Upper lobe of left lung (tissue), 4 donors: ENCODE results near the gene CAPN3.

Experiments used
- CTCF ChIP-seq, 6 experiments: fragments of 450-650 bp in 4 of 6; fragments of 200-600 bp in 2 of 6; sonication (generic) in 2 of 6; IDR thresholded peaks; one replicate each; pipeline ENCODE4 v1.5.1; 2016 to 2019; ENCODE audit warnings: antibody characterized with exemption in 6 of 6
- POLR2A ChIP-seq, 4 donors: fragments of 450-650 bp; IDR thresholded peaks; one replicate each; pipeline ENCODE4 v1.5.1; 2016 to 2017; ENCODE audit warnings: antibody characterized with exemption in 4 of 4, mild to moderate bottlenecking in 2 of 4
- POLR2AphosphoS5 ChIP-seq, 2 donors: sonication (generic); formaldehyde crosslinking; IDR thresholded peaks; one replicate each; pipeline ENCODE4 v1.5.1; 2017; ENCODE audit warnings: antibody characterized with exemption in 2 of 2

DNA sequence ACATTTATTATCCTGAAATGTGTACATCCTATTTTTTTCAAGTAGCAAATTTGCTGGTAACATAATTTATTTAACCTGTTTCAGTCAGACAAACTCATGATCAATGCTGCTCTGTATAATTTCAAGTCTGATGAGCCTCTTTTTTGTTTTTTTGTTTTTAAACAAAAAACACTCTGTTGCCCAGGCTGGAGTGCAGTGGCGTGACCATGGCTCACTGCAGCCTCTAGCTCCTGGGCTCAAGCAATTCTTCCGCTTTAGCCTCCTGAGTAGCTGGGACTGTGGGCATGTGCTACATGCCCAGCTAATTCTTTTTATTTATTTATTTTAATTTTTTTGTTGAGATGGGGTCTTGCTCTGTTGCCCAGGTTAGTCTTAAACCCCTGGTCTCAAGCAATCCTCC lies 40.1 kb upstream of the CAPN3 start:
- TF ChIP-seq CTCF (IDR thresholded peaks at IDR 0.05), result no peak
- no peak for TF ChIP-seq POLR2AphosphoS5 (IDR thresholded peaks at IDR 0.05)
- no peak for TF ChIP-seq POLR2A (IDR thresholded peaks at IDR 0.05)
